DOHH2 (cell line): ENCODE measurements around the gene EPB41L3.
"Not testable (repeated sequence)": the region's sequence is repeated elsewhere in the genome, so short reads cannot be mapped to it uniquely, and the experiment has no call there.

Experiments
- H3F3A ChIP-seq: fragments of 200-600 bp; sonication (generic), shearing (Covaris generic); 2 replicates; pipeline ENCODE4 v1.6.0; 2016; ENCODE audit warnings: antibody characterized with exemption, mild to moderate bottlenecking; ENCODE audit not compliant: control insufficient read depth, insufficient read depth
- H3K27ac ChIP-seq: fragments of 200-600 bp; sonication (generic); 2 replicates; pipeline ENCODE4 v1.5.1; 2014; ENCODE audit warnings: low read depth, mild to moderate bottlenecking, low read length, moderate library complexity
- H3K27me3 ChIP-seq: fragments of 200-600 bp; sonication (generic); 2 replicates; pipeline ENCODE4 v1.6.1; 2014; ENCODE audit warnings: mild to moderate bottlenecking, low read length, mixed read lengths; ENCODE audit not compliant: control insufficient read depth
- H3K36me3 ChIP-seq: fragments of 200-600 bp; sonication (generic); 2 replicates; pipeline ENCODE4 v1.6.1; 2014; ENCODE audit warnings: mild to moderate bottlenecking, low read length, moderate library complexity, mixed read lengths; ENCODE audit not compliant: control insufficient read depth
- H3K4me1 ChIP-seq: fragments of 200-600 bp; sonication (generic); 2 replicates; pipeline ENCODE4 v1.6.1; 2014; ENCODE audit warnings: mild to moderate bottlenecking, low read length, mixed read lengths; ENCODE audit not compliant: control insufficient read depth
- H3K4me2 ChIP-seq: fragments of 200-600 bp; sonication (generic); 2 replicates; pipeline ENCODE4 v1.6.0; 2014; ENCODE audit warnings: mild to moderate bottlenecking, low read length, moderate library complexity
- H3K4me3 ChIP-seq: fragments of 200-600 bp; sonication (generic); 2 replicates; pipeline ENCODE4 v1.5.1; 2014; ENCODE audit warnings: mild to moderate bottlenecking, low read length, mixed read lengths
- H3K79me2 ChIP-seq: fragments of 200-600 bp; sonication (generic); 2 replicates; pipeline ENCODE4 v1.6.1; 2014; ENCODE audit warnings: mild to moderate bottlenecking, low read length, mixed read lengths; ENCODE audit not compliant: control insufficient read depth
- H3K9me2 ChIP-seq: fragments of 200-600 bp; sonication (generic); replicated peaks from 2 replicates; pipeline ENCODE4 v1.6.1; 2014; ENCODE audit warnings: mild to moderate bottlenecking, low read length, mixed read lengths; ENCODE audit not compliant: control insufficient read depth
- H3K9me3 ChIP-seq: fragments of 200-600 bp; sonication (generic); 2 replicates; pipeline ENCODE4 v1.6.1; 2014; ENCODE audit warnings: antibody characterized with exemption, low read length, mixed read lengths; ENCODE audit not compliant: control insufficient read depth, insufficient read depth
- H4K20me1 ChIP-seq: fragments of 200-600 bp; sonication (generic); 2 replicates; pipeline ENCODE4 v1.6.0; 2014; ENCODE audit warnings: low read depth, mild to moderate bottlenecking, antibody characterized with exemption, low read length, moderate library complexity; ENCODE audit not compliant: control insufficient read depth, insufficient read depth
- CTCF ChIP-seq: fragments of 200-600 bp; sonication (generic); IDR thresholded peaks from one replicate; pipeline ENCODE4 v1.5.1; 2014; ENCODE audit warnings: antibody characterized with exemption, mild to moderate bottlenecking, low read depth, low read length; ENCODE audit not compliant: poor library complexity, severe bottlenecking
- EZH2phosphoT487 ChIP-seq: fragments of 200-600 bp; sonication (generic); IDR thresholded peaks from 2 replicates; pipeline ENCODE4 v1.6.1; 2017; ENCODE audit warnings: borderline replicate concordance, mild to moderate bottlenecking, antibody characterized with exemption, low read length, moderate library complexity, mixed read lengths

EPB41L3 gene

DNA sequence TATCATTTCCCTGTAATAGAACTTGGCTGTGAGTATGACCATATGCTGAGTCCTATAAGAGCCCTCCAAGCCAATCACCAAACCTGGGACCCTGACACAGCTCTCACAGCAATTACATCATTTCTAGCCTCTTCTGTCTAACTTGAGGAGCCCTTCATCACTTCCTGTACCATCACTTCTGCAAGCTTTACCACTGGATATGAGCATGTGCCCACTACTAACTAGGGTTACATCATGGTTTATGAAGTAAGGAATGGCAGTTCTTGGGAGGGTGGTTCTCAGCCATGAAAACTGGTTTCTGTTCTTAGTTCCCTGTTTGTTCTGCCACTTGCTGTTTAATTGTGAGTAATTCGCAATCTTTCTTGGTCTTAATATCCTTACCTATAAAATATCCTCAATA is 31.0 kb upstream of the EPB41L3 start:
- Histone ChIP-seq H3K27ac (no peak overlapping the region), H4K20me1 (no peaks in the 10 kb centered on the region), H3F3A (no peaks in the 10 kb centered on the region), H3K9me2 (no peaks in the 10 kb centered on the region), H3K4me3 (no peak overlapping the region), H3K27me3 (no peaks in the 10 kb centered on the region), H3K79me2 (no peaks in the 10 kb centered on the region), H3K4me2 (no peak overlapping the region), H3K9me3 (no peaks in the 10 kb centered on the region), H3K4me1 (no peaks in the 10 kb centered on the region), H3K36me3 (no peaks in the 10 kb centered on the region)
- TF ChIP-seq EZH2phosphoT487: no peak
- TF ChIP-seq CTCF: no peak

DNA sequence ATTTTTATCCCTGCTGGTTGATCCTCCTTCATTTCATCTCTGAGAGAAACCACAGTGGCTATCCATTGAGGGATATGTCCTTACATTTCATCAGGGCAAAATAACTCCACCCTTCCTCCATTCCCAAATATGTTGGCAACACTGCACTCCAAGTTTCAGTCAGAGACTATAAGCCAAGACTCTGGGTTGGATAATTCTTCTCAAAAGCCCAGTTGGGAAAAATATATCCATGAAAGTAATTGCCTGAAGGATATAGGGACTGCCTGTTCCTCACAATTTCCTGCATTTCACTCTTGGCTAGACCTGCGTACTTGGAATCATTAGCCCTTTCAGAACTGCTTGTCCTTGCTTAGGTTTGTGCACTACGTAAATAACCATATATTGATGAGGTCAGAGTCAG is 27.9 kb upstream of the EPB41L3 start:
- Histone ChIP-seq H3K9me2 (no peaks in the 10 kb centered on the region), H3K79me2 (no peaks in the 10 kb centered on the region), H3K27me3 (no peaks in the 10 kb centered on the region), H3K4me3 (no peak overlapping the region), H3K36me3 (no peaks in the 10 kb centered on the region), H3K4me2 (no peak overlapping the region), H3K4me1 (no peaks in the 10 kb centered on the region), H3K27ac (no peak overlapping the region), H4K20me1 (no peaks in the 10 kb centered on the region), H3K9me3 (no peaks in the 10 kb centered on the region), H3F3A (no peaks in the 10 kb centered on the region)
- no peak for TF ChIP-seq EZH2phosphoT487
- no peak for TF ChIP-seq CTCF

GRCh38 chr18:5570613-5571012 is 26.8 kb upstream of the EPB41L3 start:
- not testable (repeated sequence) for H3F3A ChIP-seq, H3K27me3 ChIP-seq, H3K4me3 ChIP-seq

DNA sequence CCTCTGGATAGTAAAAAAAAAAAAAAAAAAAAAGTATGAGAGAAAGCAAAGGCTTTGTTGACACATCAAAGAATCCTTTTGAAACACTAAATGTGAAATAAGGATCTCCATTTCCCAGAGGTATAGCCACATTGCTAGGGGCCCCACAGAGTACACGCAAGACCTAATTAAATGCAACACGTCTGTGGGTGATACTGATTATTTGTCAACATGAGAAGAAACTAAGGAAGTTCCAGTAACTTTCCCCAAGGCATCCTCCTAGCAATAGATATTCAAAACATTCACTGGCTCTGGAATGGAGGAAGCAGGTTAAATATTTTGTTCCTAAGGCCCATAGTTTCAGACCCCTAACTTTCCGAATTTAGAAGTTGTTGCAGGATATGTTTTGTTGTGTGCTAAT is 24.6 kb upstream of the EPB41L3 start:
- no peaks in the 10 kb centered on the region for H3K36me3 ChIP-seq
- H3K4me2 ChIP-seq: no peak overlapping the region
- H4K20me1 ChIP-seq: no peaks in the 10 kb centered on the region
- H3K79me2 ChIP-seq: no peaks in the 10 kb centered on the region
- no peaks in the 10 kb centered on the region for H3K27me3 ChIP-seq
- H3K9me2 ChIP-seq: no peaks in the 10 kb centered on the region
- H3F3A ChIP-seq: no peaks in the 10 kb centered on the region
- no peaks in the 10 kb centered on the region for H3K9me3 ChIP-seq
- TF ChIP-seq CTCF (no peak), EZH2phosphoT487 (no peak)
- no peak overlapping the region for H3K4me3 ChIP-seq
- no peak overlapping the region for H3K27ac ChIP-seq
- H3K4me1 ChIP-seq: no peaks in the 10 kb centered on the region

More at GRCh38 chr18:5570613-5571012, 26.8 kb upstream of the EPB41L3 start:
- not testable (repeated sequence) for H4K20me1 ChIP-seq, H3K79me2 ChIP-seq, H3K4me1 ChIP-seq, H3K36me3 ChIP-seq, H3K9me2 ChIP-seq, H3K4me2 ChIP-seq, H3K27ac ChIP-seq, H3K9me3 ChIP-seq
